NB4 (cell line): ENCODE data around the gene NCAM2.

ENCODE experiments used
- DNase-seq: peaks from one replicate; pipeline ENCODE4 v3.0.0; 2010; ENCODE audit warnings: low read depth
- H3K4me3 ChIP-seq: one replicate; pipeline ENCODE4 v1.5.1; 2011; ENCODE audit warnings: mild to moderate bottlenecking, low read depth, low read length, moderate library complexity
- CTCF ChIP-seq: IDR thresholded peaks from one replicate; pipeline ENCODE4 v1.5.1; 2012; ENCODE audit warnings: low read depth, low read length
- MAX ChIP-seq: IDR thresholded peaks from 2 replicates; pipeline ENCODE4 v1.6.1; 2011; ENCODE audit warnings: low read depth, low read length
- MYC ChIP-seq: IDR thresholded peaks from 2 replicates; pipeline ENCODE4 v1.6.1; 2011; ENCODE audit warnings: low read depth, low read length
- POLR2A ChIP-seq: IDR thresholded peaks from 2 replicates; pipeline ENCODE4 v1.6.1; 2011; ENCODE audit warnings: mild to moderate bottlenecking; ENCODE audit not compliant: insufficient read length; ENCODE audit errors: extremely low read depth

The NCAM2 gene

GRCh38 chr21:21468003-21468402 lies 469.8 kb downstream of the NCAM2 start:
- no peak for DNase-seq
- H3K4me3 ChIP-seq: no peak overlapping the region
- no peak for TF ChIP-seq CTCF
- no peak for TF ChIP-seq POLR2A
- no peak for TF ChIP-seq MAX
- TF ChIP-seq MYC: no peak

- DNase-seq: no peak
- no peak overlapping the region for H3K4me3 ChIP-seq
- TF ChIP-seq MYC (no peak), CTCF (no peak), MAX (no peak), POLR2A (no peak)
Measured at GRCh38 chr21:21481239-21481638, 483.0 kb downstream of the NCAM2 start.

DNA sequence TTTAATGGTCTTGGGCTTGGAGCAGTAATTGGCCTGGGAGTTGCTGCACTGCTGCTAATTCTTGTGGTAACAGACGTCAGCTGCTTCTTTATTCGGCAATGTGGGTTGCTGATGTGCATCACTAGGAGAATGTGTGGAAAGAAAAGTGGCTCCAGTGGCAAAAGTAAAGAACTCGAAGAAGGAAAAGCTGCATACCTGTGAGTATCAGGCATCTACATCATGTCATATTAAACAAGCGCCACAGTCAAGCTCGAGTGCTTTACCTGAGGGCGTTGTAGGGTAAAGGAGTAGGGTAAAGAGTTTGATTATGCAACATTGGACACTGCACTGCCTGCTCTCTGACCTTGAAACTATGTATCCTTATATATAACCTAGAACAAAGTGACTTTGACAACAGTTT lies 510.6 kb downstream of the NCAM2 start:
- no peak for TF ChIP-seq CTCF
- TF ChIP-seq POLR2A: no peak
- no peak for DNase-seq
- H3K4me3 ChIP-seq: no peak overlapping the region

DNA sequence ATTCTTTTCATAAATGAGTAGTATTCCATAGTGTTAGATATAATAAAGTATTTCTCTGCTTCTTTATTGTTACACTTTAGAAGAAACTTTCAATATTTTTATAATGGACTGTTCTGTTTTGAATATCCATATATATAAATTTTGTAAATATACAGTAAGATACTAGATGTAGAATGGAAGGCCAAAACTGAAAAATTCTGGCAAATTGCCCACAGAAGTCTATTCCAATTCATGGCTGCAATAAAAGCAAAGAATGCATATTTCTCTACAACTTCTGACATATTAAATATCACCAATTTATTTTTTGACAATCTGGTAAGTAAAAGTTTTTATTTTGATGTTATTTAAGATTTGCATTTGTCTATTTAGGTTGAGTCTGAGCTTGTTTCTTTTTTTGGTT lies 532.5 kb downstream of the NCAM2 start:
- no peak for TF ChIP-seq CTCF
- TF ChIP-seq MAX: no peak
- no peak for TF ChIP-seq POLR2A
- TF ChIP-seq MYC: no peak
- no peak overlapping the region for H3K4me3 ChIP-seq
- DNase-seq: no peak

GRCh38 chr21:21547368-21547953 lies 549.3 kb downstream of the NCAM2 start:
- no peak overlapping the region for H3K4me3 ChIP-seq
- no peak for DNase-seq
- TF ChIP-seq MYC (no peak), CTCF (no peak), POLR2A (no peak), MAX (no peak)

DNA sequence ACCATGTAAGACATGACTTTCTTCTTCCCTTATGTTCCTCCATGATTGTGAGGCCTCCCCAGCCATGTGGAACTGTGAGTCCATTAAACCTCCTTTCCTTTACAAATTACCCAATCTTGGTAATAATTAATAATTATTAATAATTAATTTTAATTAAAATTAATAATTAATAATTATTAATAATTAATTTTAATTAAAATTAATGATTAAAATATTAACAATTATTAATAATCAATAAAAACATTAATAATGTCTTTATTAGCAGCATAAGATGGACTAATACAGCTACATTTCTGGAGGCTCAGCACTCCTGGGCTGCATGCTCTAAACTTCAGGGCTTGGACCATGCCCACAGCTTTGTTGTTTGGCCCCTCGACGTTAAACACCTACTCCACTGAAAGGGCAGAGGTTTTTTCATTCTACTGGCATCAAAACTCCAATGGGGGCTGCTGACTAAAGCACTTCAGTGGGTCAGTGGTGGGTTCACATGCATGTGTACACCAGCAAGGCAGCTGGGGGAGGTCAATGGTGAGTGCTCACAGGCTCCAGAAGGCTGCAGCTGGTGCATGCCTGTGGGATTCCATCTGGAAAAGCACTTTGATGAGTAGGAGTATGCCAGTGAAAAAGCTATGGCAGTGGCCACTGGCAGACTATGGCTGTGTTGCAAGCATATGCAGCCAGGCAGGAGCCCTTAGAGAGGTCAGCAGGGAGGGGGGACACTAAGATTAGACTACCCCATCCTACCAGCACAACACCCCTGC lies 561.3 kb downstream of the NCAM2 start:
- no peak for TF ChIP-seq CTCF
- TF ChIP-seq MYC: no peak
- no peak for TF ChIP-seq MAX
- no peak for TF ChIP-seq POLR2A
- no peak overlapping the region for H3K4me3 ChIP-seq
- no peak for DNase-seq
